ENCODE measurements around the gene KCNA2. TPM values are rescaled to one million over a fixed set of nuclear protein-coding genes. Genes with fewer than 3 reads are reported as not detected.
A peak's percentile ranks its signal among the peaks of the same experiment; 100 is the strongest.

Gene KCNA2
- total and polyA plus RNA-seq, 2 donors (not counting 1 experiment from before 2014, with no cell fraction given), result 0.17 TPM; not detected in 1

DNA sequence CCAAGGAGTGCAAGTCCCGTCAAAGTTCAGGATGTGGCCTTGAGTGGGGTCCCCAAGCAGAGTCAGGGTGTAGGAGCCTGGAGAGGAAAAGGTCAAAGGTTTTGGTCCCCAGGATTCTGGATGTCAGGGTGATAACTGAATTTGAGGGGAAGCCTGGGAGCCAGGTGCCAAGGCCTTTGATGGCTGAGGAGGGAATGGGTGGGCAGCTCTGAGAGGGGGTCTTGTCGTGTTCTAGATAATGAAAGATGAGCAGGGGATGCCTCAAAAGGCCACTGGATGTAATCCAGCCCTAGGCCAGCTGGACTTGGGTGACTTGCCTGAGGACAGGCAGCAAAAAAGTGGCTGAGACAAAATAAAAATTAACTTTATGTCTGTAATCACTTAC is 27.5 kb upstream of the KCNA2 start:
- no peak for DNase-seq (ENCODE audit: low read depth in 2 of 2)
- Histone ChIP-seq H3K79me2 (ENCODE audit: control insufficient read depth, insufficient read depth, low read length) (no peaks in the 10 kb centered on the region), H3K36me3 (ENCODE audit: control insufficient read depth, insufficient read depth, low read length) (no peaks in the 10 kb centered on the region), H2AFZ (ENCODE audit: low read length) (no peak overlapping the region), H3K4me3 (replicated peaks in 1 of 4; ENCODE audit: control extremely low read depth in 1 of 4, insufficient read depth in 1 of 4, low read depth in 3 of 4, low read length in 4 of 4) (no peak overlapping the region), H3K27me3 (ENCODE audit: control insufficient read depth, insufficient read depth, low read length) (peaks cover 2% of the 10 kb centered on the region), H3K4me2 (ENCODE audit: extremely low read depth, insufficient read depth, low read length) (no peak overlapping the region), H4K20me1 (ENCODE audit: control insufficient read depth, extremely low read depth, insufficient read depth, low read length) (no peaks in the 10 kb centered on the region), H3K4me1 (ENCODE audit: control insufficient read depth, extremely low read depth, insufficient read depth, low read length) (peaks cover 6% of the 10 kb centered on the region), H3K9me3 (ENCODE audit: control insufficient read depth, insufficient read depth, low read depth, low read length) (no peaks in the 10 kb centered on the region), H3K27ac (ENCODE audit: insufficient read depth, low read length) (no peak overlapping the region), H3K9ac (ENCODE audit: insufficient read depth, low read length) (no peak overlapping the region)
- TF ChIP-seq, protein P1, sequence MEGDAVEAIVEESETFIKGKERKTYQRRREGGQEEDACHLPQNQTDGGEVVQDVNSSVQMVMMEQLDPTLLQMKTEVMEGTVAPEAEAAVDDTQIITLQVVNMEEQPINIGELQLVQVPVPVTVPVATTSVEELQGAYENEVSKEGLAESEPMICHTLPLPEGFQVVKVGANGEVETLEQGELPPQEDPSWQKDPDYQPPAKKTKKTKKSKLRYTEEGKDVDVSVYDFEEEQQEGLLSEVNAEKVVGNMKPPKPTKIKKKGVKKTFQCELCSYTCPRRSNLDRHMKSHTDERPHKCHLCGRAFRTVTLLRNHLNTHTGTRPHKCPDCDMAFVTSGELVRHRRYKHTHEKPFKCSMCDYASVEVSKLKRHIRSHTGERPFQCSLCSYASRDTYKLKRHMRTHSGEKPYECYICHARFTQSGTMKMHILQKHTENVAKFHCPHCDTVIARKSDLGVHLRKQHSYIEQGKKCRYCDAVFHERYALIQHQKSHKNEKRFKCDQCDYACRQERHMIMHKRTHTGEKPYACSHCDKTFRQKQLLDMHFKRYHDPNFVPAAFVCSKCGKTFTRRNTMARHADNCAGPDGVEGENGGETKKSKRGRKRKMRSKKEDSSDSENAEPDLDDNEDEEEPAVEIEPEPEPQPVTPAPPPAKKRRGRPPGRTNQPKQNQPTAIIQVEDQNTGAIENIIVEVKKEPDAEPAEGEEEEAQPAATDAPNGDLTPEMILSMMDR (conservative IDR thresholded peaks at IDR 0.05 in 1 of 2, IDR thresholded peaks at IDR 0.05 in 1 of 2; ENCODE audit: low read depth in 1 of 2, low read length in 2 of 2), result no peak
- TF ChIP-seq EZH2 (IDR thresholded peaks at IDR 0.05; ENCODE audit: low read length, missing control alignments), result no peak

DNA sequence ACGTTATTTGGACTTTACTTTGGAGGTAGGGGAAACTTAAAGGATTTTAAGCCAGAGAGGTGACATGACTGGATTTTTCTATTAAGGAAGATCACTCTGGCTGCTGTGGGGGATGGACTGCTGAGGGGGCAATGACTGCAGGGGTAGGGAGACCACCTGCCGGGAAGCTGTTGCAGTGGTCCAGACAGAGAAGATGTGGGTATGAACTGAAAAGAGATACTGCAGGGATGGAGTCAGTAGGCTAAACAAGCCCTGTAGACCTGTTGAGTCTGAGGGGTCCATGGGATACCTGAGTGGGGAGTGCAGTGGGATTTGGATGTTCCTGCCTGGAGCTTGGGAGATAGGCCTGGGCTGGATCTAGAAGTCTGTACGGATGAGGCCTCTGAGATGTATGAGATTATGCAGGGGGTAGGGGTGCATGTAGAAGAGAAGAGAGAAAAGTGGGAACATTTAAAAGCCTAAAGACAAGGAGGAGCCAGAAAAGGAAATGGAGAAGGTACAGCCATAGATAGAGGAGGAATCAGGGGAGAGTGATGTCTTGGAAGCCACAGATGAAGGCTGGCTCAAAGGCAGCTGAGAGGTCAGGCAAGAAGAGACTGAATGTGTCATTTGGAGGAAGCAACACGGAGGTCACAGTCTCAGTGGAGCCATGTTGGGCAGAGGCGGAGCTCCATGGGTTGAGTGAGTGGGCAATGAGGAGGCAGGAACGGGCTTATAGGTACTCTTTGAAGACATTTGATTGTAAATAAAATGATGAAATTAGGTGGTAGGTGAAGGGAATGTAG is 25.9 kb upstream of the KCNA2 start:
- no peaks in the 10 kb centered on the region for H3K79me2 ChIP-seq (ENCODE audit: control insufficient read depth, insufficient read depth, low read length)
- H3K4me1 ChIP-seq (ENCODE audit: control insufficient read depth, extremely low read depth, insufficient read depth, low read length), result peaks cover 6% of the 10 kb centered on the region
- H3K36me3 ChIP-seq (ENCODE audit: control insufficient read depth, insufficient read depth, low read length), result no peaks in the 10 kb centered on the region
- TF ChIP-seq, protein P1 (conservative IDR thresholded peaks at IDR 0.05 in 1 of 2, IDR thresholded peaks at IDR 0.05 in 1 of 2; ENCODE audit: low read depth in 1 of 2, low read length in 2 of 2), result no peak
- TF ChIP-seq EZH2 (IDR thresholded peaks at IDR 0.05; ENCODE audit: low read length, missing control alignments), result no peak
- no peak overlapping the region for H2AFZ ChIP-seq (ENCODE audit: low read length)
- no peak overlapping the region for H3K27ac ChIP-seq (ENCODE audit: insufficient read depth, low read length)
- peaks cover 2% of the 10 kb centered on the region for H3K27me3 ChIP-seq (ENCODE audit: control insufficient read depth, insufficient read depth, low read length)
- H3K9me3 ChIP-seq (ENCODE audit: control insufficient read depth, insufficient read depth, low read depth, low read length), result no peaks in the 10 kb centered on the region
- no peak for DNase-seq (ENCODE audit: low read depth in 2 of 2)
- H3K4me2 ChIP-seq (ENCODE audit: extremely low read depth, insufficient read depth, low read length), result no peak overlapping the region
- no peak overlapping the region for H3K4me3 ChIP-seq (replicated peaks in 1 of 4; ENCODE audit: control extremely low read depth in 1 of 4, insufficient read depth in 1 of 4, low read depth in 3 of 4, low read length in 4 of 4)
- no peak overlapping the region for H3K9ac ChIP-seq (ENCODE audit: insufficient read depth, low read length)
- no peaks in the 10 kb centered on the region for H4K20me1 ChIP-seq (ENCODE audit: control insufficient read depth, extremely low read depth, insufficient read depth, low read length)

DNA sequence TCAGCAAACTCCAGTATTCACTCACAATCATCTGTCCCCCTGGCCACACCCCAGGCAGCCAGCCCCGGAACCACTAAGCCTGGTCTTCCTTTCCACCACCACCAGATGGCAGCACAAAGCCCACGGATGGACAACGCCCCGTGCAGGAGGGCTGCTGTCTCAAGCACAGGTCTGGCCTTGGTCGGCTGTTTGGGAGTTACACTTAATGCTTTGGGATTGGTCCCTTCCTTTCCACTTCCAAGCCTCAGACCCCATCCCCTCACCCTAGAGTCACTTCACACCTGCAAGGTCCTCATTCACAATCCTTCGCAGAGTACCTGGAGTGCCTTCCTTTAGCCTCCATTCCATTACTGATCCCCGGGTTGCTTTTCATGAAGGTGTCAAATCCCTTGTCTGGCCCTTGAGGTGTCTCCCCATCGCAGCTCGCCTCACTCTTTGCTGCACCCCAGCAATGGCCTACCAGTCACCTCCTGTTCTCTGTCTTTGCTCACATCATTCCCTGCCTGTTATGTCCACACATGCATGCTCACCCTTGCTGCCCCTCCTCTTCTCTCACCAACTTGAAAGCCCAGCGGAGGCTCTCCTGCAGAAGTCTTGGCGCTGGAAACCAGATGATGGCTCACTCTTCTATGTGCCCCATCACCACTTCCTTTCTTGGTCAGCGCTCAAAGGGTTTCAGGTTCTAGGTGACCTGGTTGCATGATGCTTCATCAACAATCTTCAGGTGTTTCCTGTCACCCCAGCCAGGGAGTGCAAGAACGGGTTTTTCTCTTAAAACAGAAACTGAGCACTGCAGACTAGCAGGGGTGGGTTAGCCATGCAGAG is 24.9 kb upstream of the KCNA2 start:
- Histone ChIP-seq H3K4me1 (ENCODE audit: control insufficient read depth, extremely low read depth, insufficient read depth, low read length) (peaks cover 6% of the 10 kb centered on the region), H3K9ac (ENCODE audit: insufficient read depth, low read length) (no peak overlapping the region), H3K36me3 (ENCODE audit: control insufficient read depth, insufficient read depth, low read length) (no peaks in the 10 kb centered on the region), H3K27ac (ENCODE audit: insufficient read depth, low read length) (no peak overlapping the region), H4K20me1 (ENCODE audit: control insufficient read depth, extremely low read depth, insufficient read depth, low read length) (no peaks in the 10 kb centered on the region), H3K79me2 (ENCODE audit: control insufficient read depth, insufficient read depth, low read length) (no peaks in the 10 kb centered on the region), H3K27me3 (ENCODE audit: control insufficient read depth, insufficient read depth, low read length) (peaks cover 2% of the 10 kb centered on the region), H3K4me2 (ENCODE audit: extremely low read depth, insufficient read depth, low read length) (no peak overlapping the region), H2AFZ (ENCODE audit: low read length) (no peak overlapping the region), H3K4me3 (replicated peaks in 1 of 4; ENCODE audit: control extremely low read depth in 1 of 4, insufficient read depth in 1 of 4, low read depth in 3 of 4, low read length in 4 of 4) (no peak overlapping the region), H3K9me3 (ENCODE audit: control insufficient read depth, insufficient read depth, low read depth, low read length) (no peaks in the 10 kb centered on the region)
- peak; percentile 16 to 64 for DNase-seq (ENCODE audit: low read depth in 2 of 2)
- TF ChIP-seq, protein P1 (conservative IDR thresholded peaks at IDR 0.05 in 1 of 2, IDR thresholded peaks at IDR 0.05 in 1 of 2; ENCODE audit: low read depth in 1 of 2, low read length in 2 of 2), result peak; percentile 88 to 94
- TF ChIP-seq EZH2 (IDR thresholded peaks at IDR 0.05; ENCODE audit: low read length, missing control alignments), result no peak

Data from fibroblast of lung (primary cell).